Measurements from ENCODE around the gene TSHZ2.
"Not testable (repeated sequence)": the region's sequence is repeated elsewhere in the genome, so short reads cannot be mapped to it uniquely, and the experiment has no call there.

The TSHZ2 gene

GRCh38 chr20:53083411-53083810 lies 111.3 kb downstream of the TSHZ2 start:
- H3K4me3 ChIP-seq (replicated peaks; ENCODE audit: low read depth, low read length), result no peak overlapping the region
- no peak for DNase-seq (ENCODE audit: extremely low read depth, low read depth)
- no peak for TF ChIP-seq CTCF (IDR thresholded peaks at IDR 0.05; ENCODE audit: low read depth, low read length, missing control alignments)

GRCh38 chr20:53084408-53084997 lies 112.3 kb downstream of the TSHZ2 start:
- H3K4me3 ChIP-seq (replicated peaks; ENCODE audit: low read depth, low read length), result no peak overlapping the region
- TF ChIP-seq CTCF (IDR thresholded peaks at IDR 0.05; ENCODE audit: low read depth, low read length, missing control alignments), result no peak
- DNase-seq (ENCODE audit: extremely low read depth, low read depth), result no peak

DNA sequence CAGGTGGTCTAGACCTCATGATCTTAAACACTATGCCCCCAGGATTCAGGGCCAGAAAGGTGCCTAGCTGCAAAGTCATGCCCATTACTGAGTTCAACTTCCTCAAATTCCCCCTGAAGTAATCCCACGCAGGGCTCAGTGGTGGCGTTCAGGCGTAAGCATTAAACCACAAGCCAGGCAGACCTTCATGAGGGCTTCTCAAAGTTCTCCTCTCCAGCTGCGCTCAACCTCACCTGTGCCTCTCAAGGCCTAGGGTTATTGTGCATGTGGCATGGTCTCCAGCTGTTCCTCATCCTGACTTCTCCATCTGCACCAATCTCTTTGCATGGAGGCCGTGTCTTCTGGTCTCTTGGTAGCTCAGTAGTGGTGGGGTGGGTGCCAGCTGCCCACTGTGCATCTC lies 113.6 kb downstream of the TSHZ2 start:
- DNase-seq (ENCODE audit: extremely low read depth, low read depth), result no peak
- TF ChIP-seq CTCF (IDR thresholded peaks at IDR 0.05; ENCODE audit: low read depth, low read length, missing control alignments), result no peak
- no peak overlapping the region for H3K4me3 ChIP-seq (replicated peaks; ENCODE audit: low read depth, low read length)

DNA sequence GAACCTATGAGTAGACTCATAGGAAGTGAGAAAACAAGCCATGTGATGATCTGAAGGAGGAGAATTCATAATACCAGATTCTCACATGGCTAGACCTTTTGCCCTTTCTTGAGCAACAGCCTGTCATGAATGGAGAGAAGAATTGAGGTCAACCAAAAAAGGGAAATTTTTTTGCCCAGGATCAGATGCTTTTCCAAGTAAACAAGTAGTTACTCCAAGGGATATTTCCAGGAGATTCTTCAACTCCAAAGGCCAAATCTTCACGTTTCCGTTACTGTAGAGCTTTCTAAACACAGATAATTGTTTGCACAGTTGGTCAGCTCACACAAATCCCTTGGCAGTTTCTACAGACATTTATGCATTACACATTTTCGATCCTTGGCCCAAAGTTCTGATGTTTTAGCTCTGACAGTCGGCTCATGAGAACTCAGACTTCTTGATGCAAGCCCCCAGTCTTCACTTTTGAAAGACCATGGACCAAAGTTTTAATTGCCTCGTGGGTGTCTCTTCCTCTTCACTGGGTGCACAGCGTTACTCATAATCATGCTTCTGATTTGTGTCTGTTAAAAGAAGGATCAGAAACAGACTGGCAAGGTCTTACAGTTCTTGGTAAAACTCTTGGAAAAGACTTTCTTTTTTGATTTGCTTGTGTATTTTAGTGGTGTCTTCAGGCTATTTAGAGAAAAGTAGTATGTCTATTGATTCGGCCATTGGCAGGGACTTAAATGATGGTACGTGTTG lies 115.0 kb downstream of the TSHZ2 start:
- no peak overlapping the region for H3K4me3 ChIP-seq (replicated peaks; ENCODE audit: low read depth, low read length)
- no peak for DNase-seq (ENCODE audit: extremely low read depth, low read depth)
- no peak for TF ChIP-seq CTCF (IDR thresholded peaks at IDR 0.05; ENCODE audit: low read depth, low read length, missing control alignments)

DNA sequence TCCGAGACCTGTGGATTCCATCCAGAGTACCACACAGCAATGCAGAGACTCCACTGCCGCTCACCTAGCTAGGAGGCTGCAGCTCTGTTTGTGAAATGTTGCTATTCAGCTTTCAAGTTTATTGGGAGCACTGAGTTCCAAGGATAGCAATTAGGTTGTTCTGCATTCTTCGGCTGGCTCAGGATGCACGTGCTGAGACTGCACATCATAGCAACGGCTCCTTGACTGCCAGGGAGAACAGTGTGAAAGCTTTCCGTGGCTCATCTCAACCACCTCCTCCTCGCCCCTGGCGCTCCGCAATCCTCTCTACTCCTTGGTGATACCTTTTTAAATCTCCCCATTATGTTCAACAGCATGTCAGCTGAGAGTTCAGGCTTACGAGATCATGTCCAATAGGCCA lies 116.6 kb downstream of the TSHZ2 start:
- no peak for TF ChIP-seq CTCF (IDR thresholded peaks at IDR 0.05; ENCODE audit: low read depth, low read length, missing control alignments)
- no peak for DNase-seq (ENCODE audit: extremely low read depth, low read depth)
- no peak overlapping the region for H3K4me3 ChIP-seq (replicated peaks; ENCODE audit: low read depth, low read length)

DNA sequence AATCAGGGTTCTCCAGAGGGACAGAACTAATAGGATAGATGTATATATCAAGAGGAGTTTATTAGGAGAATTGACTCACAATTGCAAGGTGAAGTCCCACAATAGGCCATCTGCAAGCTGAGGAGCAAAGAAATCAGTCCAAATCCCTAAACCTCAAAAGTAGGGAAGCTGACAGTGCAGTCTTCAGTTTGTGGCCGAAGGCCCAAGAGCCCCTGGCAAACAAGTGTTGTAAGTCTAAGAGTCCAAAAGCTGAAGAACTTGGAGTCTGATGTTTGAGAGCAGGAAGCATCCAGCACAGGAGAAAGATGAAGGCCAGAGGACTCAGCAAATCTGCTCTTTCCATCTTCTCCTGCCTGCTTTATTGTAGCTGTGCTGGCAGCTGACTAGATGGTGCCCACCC lies 117.7 kb downstream of the TSHZ2 start:
- H3K4me3 ChIP-seq (replicated peaks; ENCODE audit: low read depth, low read length); DNase-seq (ENCODE audit: extremely low read depth, low read depth): not testable (repeated sequence)

DNA sequence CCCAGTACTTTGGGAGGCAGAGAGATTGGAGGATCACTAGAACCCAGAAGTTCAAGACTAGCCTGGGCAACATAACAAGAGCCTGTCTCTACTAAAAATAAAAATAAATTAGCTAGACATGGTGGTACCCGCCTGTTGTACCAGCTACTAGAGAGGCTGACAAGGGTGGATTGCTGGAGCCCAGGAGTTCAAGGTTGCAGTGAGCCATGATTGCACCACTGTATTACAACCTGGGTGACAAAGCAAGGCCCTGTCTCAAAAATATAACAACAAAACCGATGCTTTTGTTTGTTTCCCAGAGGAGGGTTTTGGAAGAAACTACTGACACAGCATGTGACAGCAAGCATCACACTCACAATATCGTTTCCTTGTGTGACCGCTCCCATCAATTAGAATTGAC lies 119.6 kb downstream of the TSHZ2 start:
- no peak overlapping the region for H3K4me3 ChIP-seq (replicated peaks; ENCODE audit: low read depth, low read length)
- no peak for DNase-seq (ENCODE audit: extremely low read depth, low read depth)
- TF ChIP-seq CTCF (IDR thresholded peaks at IDR 0.05; ENCODE audit: low read depth, low read length, missing control alignments), result no peak
